Activated CD4-positive, CD25-positive, alpha-beta regulatory T cell treated with anti-CD3 and anti-CD28 coated beads, Interleukin-2, amount 50 U/mL, for 72 hours (primary cell): Measurements from ENCODE around the gene MBD3L3.
A peak's percentile ranks its signal among the peaks of the same experiment; 100 is the strongest.
"Not testable (repeated sequence)": the region's sequence is repeated elsewhere in the genome, so short reads cannot be mapped to it uniquely, and the experiment has no call there.

Experiments
- DNase-seq: peaks from one replicate; pipeline ENCODE4 v3.0.0; 2021

The MBD3L3 gene

DNA sequence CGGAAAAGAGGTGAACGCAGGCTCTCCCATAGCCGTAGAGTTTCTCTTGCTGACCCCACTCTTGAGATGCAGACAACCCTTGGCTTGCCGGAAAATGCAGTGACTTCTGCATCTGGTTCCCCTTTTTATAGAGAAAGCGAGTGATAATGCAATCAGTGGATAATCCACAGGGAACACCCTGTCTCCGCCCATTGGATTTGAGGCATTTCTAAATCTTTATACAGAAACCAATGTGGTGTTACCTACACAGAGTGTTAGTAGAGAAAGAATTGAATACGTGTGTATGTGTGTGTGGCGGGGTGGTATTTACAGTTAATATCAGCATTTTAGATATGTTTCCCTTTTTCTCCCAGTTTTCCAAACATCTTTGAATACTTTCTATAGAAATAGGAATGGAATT lies at the start of gene MBD3L3:
MBD3L3 (minus strand) TSS at position 101 of the 400 bp plus-strand sequence; CDS start at position 30, 71 bp downstream.
- DNase-seq: not testable (repeated sequence)

DNA sequence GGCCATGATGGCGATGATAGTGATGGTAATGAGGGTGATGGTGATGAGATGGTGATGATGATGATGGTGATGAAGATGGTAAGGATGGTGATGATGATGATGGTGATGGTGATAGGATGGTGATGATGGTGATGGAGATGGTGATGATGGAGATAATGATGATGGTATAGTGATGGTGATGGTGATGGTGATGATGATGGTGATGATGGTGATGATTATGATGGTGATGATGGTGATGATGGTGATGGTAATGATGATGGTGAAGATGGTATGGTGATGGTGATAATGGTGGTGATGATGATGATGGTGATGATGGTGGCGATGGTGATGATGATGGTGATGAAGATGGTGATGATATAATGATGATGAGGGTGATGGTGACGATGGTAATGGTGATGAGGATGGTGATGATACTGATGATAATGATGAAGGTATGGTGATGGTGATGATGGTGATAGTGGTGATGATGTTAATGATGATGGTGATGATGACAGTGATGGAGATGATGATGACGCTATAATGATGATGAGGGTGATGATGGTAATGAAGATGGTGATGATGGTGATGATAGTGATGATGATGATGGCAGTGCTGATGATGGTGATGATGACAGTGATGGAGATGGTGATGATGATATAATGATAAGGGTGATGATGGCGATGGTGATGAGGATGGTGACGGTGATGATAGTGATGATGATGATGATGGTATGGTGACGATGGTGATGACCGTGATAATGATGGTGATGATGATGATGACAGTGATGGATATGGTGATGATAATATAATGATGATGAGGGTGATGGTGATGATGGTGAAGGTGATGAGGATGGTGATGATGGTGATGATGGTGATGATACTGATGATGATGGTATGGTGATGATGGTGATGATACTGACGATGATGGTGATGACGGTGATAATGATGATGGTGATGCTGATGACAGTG lies 48.5 kb upstream of the MBD3L3 start:
- DNase-seq: no peak

DNA sequence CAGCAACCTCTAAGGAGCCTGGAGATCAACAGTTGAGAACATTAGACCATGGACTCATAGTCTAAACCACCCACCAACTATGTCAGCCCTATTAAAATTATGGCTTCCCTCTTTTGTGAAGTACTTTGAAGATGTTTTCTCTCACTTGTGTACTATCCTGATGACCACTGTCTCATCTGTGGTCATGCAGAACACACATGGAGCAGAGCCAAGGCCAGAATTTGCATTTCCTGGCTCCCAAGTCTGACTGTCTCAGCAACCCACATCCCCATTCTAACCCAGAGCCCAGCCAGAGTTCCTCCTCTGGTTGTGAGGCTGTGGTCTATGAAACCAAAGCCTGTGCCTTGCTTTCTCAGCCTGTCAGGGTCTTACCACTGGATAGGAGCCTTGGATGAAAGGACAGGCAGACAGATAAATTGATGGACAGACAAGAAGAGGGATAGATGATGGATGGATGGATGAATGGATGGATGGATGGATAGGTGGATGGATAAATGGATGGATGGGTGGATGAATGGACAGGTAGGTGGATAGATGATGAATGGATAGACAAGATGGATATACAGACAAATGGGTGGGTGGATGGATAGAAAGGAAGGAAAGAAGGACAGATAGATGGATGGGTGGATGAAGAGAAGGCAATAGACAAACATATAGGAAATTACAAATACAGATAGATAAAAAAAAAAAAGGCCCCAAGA lies 46.4 kb upstream of the MBD3L3 start:
- DNase-seq: no peak

DNA sequence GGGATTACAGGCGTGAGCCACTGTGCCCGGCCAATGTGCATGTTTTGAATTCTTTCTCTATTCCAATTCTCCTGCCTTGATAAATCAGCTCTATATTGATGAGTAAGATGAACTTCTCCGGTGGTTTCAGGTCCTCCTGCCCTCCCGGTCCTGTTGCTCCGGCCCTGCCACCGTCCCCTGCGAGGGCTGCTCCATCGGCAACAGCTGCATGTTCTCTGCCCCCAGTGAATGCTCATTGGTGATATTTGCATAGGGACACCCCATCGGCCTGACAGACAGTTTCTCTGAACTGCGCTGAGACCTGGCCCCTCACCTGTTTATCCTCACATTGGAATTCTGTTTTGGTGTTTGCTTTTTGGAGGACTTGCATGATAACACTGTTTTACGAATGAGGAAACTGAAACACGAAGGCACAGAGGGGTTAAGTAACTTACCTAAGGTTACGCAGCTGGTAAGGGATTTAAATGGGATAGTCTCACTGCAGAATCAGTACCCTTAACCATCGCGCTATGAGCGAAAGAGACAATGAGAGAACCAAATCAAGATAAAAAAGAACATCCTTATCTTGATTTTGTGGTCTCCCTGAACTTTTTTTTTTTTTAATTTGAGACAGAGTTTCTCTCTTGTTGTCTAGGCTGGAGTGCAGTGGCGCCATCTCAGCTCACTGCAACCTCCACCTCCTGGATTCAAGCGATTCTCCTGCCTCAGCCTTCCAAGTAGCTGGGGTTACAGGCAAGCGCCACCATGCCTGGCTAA lies 43.2 kb upstream of the MBD3L3 start:
- no peak for DNase-seq

DNA sequence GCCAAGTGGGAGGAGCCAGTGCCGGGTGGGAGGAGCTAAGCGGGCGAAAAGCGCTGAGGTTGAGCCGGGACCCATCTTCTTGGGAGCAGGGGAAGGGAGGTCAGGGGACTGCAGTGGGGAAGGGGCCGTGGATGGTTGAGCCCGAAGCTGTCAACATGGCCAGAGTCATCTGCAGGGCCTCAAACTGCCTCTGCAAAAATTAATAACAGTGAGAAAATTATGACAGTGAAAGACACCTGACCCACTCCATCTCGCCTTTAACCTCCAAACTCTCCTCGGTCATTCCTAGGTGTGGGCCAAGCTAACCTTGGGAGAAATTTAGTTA lies 41.1 kb upstream of the MBD3L3 start:
- no peak for DNase-seq

DNA sequence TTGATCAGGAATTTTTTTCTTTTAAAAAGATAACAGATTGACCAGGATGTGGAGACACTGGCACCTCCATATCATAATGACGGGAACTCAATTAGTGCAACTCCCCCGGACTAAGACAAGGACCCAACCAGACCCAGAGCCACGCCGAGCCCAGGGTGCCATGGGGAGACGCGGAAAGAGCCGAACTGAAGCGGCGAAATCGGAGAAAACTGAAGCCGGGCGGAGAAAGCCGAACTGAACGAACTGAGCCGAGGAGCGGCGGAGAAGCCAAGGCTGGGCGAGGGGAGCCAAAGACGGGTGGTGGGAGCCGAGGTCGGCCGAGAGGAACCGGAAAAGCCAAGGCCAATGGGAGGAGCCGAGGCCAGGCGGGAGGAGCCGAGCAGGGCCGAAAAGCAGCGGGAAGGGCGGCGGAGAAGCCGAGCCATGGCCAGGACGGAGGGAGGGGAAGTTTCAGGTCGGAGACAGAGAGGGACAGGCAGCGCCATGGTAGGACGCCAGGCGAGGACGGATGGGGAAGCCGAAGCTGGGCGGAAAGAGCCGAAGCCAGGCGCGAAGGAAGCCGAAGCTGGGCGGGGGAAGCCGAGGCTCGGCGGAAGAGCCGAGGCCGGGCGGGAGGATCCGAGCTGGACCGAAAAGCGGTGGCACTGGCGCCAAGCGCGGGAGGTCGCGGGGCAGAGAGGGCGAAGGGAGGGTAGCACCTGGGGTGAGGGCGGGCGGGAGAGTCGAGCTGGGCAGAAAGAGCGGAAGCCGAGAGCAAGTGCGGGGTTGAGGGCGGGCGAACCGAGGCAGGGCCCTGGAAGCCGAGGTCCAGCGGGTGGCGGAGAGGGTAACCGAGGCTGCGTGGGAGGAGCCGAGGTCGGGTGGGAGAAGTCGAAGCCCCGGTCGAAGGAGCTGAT lies 40.5 kb upstream of the MBD3L3 start:
- peak; percentile 90 for DNase-seq

DNA sequence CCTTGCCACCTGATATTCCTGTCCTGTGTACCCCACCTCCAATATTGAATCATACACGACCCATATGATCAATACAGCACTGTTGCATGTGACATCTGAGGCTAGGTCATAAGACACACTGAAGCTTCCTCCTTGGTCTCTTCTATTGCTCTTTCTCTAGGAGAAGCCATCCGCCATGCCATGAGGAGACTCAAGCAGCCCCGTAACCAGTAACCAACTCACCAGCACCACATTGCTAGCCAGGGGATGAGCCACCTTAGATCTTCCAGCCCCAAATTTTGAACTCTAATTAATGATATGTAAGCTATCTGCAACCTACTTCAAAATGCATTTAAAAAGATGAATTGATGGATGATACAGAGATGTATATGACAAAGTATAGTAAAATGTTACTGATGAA lies 39.6 kb upstream of the MBD3L3 start:
- no peak for DNase-seq

DNA sequence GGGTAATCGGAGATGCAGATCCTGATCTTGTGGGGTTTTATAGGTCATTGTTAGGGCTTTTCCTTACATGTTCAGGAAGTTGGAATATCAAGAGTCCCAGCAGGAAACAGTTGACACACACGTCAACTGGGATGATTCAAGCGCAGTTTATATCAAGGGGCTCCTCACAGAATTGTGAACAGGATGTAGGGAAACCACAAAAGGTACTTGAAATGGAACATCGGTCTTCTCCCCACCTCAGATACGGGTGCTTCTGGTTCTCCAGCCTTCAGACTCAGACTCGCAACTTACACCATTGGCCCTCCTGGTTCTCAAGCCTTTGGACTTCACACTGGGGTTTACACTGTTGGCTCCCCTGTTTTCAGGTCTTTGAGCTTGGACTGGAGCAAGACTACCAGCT lies 30.5 kb upstream of the MBD3L3 start:
- no peak for DNase-seq

DNA sequence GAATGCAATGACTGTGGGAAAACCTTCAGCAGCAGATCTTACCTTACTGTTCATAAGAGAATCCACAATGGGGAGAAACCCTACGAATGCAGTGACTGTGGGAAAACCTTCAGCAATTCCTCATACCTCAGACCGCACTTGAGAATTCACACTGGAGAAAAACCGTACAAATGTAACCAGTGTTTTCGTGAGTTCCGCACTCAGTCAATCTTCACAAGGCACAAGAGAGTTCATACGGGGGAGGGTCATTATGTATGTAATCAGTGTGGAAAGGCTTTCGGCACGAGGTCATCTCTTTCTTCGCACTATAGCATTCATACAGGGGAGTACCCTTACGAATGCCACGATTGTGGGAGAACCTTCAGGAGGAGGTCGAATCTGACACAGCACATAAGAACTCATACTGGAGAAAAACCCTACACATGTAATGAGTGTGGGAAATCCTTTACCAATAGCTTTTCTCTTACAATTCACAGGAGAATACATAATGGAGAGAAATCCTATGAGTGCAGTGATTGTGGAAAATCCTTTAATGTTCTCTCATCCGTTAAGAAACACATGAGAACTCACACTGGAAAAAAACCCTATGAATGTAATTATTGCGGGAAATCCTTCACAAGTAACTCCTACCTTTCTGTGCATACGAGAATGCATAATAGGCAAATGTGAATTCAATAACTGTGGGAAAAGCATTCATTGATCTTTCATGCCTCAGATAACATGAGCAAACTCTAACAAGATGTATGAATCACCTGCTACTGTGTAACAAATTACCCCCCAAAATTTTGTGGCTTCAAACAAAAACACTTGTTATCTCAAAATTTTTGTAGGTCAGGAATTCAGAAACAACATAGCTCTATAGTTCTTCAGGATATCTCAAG lies 24.8 kb upstream of the MBD3L3 start:
- no peak for DNase-seq

DNA sequence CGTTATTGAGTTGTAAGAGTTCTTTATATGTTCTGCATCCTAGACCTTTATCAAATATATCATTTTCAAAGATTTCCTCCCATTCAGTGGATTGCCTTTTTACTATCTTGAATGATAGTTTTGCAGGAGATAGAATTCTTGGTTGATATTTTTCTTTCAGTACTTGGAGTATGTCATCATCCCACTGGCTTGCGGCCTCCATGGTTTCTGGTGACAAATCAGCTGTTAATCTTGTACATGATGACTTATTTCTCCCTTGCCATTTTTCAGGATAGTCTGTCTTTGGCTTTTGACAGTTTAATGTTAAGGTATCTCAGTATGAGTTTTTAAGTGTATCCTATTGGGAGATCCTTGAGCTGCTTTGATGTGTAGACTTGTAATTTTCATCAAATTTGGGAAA lies 19.5 kb upstream of the MBD3L3 start:
- no peak for DNase-seq

DNA sequence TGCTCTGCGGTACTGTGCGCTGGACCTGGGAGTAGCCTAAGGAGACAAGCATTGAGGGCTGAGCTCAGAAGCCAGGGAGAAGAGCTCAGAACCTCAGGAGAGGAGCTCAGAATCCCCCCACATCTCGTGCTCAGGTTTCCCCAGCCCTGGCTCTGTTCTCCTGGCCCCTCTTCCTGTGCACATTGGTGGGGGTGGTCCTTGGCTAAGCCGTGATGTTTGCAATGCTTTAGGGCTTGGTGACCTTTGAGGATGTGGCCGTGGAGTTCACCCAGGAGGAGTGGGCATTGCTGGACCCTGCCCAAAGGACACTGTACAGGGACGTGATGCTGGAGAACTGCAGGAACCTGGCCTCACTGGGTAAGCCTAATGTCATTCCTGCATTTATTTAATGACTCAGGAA lies 17.7 kb upstream of the MBD3L3 start:
- no peak for DNase-seq

DNA sequence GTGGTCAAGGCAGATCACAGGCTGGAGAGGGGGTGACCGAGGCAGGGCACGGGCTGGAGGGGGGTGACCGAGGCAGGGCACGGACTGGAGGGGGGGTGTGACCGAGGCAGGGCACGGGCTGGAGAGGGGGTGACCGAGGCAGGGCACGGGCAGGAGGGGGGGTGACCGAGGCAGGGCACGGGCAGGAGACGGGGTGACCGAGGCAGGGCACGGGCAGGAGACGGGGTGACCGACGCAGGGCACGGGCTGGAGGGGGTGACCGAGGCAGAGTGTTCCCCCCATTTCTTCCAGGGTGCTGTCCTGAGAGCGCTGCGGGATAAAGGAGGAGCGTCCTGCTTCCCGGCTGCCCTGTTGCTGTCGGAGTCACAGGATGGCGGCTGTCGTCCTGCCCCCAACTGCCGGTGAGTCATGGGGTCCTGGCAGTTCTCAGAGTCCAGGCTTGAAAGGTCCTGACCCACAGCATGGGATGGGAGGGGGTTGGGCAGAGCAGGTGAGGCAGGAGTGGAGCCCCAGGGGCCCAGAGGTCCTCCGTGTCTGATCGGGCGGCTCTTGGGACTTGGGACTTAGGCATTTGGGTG lies 16.3 kb upstream of the MBD3L3 start:
- no peak for DNase-seq

DNA sequence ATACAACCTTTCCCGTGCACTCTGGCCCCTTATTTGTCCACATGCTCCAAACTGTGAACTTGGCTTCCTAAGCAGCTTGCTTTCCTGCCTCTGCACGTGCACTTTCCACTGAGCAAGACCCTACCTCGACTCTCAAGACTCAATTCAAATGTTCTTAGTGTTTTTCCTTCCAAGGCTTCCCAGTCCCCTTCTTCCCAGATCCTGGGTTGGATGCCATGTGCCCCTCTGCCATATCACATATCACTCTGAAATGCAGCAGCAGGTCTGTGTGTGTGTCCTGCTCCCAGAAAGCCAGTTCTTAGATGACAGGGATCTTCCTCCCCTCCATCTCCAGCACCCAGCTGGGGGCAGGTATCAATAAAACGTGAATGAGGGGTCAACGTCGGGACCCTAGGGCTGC lies 14.1 kb upstream of the MBD3L3 start:
- no peak for DNase-seq

DNA sequence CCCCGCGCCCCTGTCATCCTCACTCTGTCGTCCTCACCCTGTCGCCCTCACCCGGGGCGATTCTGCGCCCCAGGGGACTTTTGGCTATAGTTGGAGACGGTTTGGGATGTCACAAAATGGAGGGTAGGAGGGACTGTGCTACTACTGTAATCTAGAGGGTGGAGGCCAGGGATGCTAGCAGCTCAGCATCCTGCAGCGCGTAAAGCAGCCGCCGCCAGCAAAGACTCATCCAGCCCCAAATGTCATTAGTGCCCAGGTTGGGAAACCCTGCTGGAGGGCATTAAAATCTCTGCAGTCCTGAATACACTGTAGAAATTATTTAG lies 11.4 kb upstream of the MBD3L3 start:
- DNase-seq: no peak

DNA sequence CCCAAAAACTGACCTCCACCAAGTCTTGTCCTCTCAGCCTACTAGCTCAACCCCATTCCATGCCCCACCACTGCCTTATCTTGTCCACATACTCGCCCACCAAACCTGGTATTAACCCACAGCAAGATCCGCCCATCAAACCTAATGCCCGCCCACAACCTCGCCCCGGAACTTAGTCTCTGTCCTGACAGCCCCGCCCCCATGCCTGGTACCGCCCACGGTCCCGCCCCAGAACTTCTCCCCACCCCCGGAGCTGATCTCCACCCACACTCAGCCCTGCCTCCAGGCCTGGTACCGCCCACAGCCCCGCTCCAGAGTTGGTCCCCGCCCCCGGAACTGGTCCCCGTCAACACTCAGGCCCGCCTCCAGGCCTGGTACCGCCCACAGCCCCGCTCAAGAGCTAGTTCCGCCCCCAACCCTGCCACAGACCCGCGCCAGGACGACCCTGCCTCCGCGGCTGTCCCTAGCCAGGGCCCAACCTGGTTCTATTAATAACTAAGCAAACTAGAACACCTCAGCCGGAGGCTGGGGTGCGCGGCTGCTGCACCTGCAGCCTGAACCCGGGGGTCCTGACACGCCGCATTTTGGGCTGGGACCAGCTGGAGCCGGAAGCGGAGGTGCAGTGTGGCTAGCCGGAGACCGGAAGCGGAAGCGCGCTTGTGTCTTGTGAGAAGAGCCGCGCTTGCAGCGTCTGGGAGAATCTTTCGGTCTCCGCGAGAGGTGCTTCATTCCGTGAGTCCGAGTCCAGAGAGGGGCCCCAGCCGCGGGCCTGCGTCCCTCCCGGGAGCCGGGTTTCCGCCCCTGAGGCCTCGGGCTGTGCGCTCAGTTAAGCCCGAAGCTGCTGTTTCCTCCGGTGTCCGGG lies 10.8 kb upstream of the MBD3L3 start, which contains the start of gene ZNF557:
ZNF557 (plus strand) TSS at position 662 of the 862 bp plus-strand sequence. CDS start 5,372 bp downstream, outside the sequence.
- DNase-seq: peak; percentile 98

DNA sequence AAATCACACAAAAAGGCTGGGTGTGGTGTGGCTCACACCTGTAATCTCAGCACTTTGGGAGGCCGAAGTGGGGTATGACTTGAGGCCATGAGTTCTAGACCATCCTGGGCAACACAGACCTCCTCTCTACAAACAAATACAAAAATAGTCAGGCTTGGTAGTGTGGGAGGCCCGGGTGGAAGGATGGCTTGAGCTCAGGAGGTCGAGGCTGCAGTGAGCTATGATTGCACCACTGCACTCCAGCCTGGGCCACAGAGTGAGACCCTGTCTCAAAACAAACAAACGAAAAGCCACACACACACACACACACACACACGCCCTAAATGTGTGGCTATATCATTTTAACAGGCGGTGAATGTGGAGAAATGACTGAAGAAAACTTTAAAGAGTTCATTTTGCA lies 10.1 kb upstream of the MBD3L3 start:
- DNase-seq: no peak

DNA sequence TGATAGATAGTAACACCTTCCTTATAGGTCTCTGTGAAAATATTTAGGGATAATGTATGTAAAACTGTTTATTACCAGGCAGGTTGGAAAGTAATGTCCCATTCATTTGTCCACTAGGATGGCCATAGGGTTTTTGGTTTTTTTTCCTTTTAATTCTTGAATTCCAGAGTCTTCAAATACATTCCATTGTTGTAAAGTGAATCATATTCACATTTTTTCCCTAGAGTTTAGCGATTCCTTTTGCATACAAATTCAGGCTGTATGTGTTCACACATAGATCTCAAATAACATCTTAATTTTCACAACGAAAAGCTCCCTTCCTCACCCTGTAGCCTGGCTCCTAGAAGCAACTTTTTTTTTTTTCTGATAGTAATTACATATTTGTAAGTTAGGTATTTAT lies 9.2 kb upstream of the MBD3L3 start:
- DNase-seq: no peak

DNA sequence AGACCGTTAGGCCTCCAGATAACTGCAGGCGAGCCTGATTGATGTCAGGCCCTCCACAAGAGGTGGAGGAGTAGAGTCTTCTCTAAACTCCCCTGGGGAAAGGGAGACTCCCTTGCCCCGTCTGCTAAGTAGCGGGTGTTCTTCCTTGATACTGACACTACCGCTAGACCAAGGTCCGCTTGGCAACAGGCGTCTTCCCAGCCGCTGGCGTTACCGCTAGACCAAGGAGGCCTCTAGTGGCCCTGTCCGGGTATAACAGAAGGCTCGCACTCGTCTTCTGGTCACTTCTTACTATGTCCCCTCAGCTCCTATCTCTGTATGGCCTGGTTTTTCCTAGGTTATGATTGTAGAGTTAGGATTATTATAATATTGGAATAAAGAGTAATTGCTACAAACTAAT lies 8.6 kb upstream of the MBD3L3 start:
- not testable (repeated sequence) for DNase-seq

DNA sequence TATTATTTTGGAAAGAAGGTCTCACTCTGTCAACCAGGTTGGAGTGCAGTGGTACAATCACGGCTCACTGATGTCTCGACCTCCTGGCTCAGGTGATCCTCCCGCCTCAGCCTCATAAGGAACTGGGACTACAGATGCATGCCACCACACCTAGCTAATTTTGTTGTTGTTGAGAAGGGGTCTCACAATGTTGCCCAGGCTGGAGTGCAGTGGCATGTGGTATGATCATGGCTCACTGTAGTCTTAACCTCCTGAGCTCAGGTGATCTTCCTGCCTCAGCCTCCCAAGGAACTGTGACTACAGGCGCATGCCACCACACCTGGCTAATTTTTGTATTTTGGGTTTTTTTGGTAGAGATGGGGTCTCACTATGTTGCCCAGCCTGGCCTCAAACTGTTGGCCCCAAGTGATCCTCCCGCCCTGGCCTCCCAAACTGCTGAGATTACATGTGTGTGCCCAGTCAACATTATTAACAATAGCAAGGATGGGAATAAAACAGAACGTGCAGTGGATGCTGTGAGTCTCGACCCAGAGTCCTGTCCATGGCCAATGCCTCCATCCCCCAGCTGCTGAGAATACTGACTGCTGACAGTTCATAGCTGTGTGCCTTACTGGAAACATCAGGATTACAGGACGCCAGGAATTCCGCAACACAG lies 5.4 kb upstream of the MBD3L3 start:
- DNase-seq: no peak

DNA sequence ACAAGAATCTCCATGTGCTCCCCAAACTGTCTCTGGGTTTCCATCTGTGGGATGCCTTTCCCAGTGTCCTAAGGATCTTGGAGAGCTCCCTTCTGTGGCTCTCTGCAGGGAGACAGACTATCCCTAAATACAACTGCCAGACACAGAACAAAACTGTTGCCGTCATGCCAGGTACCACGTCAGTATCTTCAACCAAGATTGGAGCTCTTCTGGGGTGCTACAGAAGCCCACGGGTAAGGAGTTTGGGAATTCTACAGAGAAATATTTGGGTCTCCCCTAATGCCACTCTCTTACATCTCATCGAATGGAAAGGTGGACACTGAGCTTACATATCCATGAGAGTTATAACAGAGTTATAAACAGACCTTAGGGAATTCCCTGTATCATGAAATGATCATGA lies 4.9 kb upstream of the MBD3L3 start:
- DNase-seq: no peak
